GM12892 (cell line): ENCODE results near the gene TLN1.

Experiments
- POLR2A ChIP-seq: IDR thresholded peaks from 2 replicates; pipeline ENCODE4 v1.6.1; 2011; ENCODE audit warnings: low read depth, low read length, control low read depth
- POLR2AphosphoS5 ChIP-seq: IDR thresholded peaks from 2 replicates; pipeline ENCODE4 v1.6.1; 2011; ENCODE audit warnings: low read depth, low read length, control low read depth

DNA sequence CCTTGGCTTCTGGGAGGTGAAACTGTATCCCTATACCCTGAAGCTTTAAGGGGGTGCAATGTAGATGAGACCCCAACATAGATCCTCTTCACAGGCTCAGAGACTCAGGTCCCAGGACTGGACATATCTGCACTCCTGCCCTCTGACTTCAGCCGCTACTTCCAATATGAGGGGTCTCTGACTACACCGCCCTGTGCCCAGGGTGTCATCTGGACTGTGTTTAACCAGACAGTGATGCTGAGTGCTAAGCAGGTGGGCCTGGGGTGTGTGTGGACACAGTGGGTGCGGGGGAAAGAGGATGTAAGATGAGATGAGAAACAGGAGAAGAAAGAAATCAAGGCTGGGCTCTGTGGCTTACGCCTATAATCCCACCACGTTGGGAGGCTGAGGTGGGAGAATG, 52.9 kb downstream of the TLN1 start:
- TF ChIP-seq POLR2A (no peak), POLR2AphosphoS5 (no peak)
